Skeletal muscle cell (primary cell): ENCODE results near the gene RXRA.

Experiments
- DNase-seq: peaks from one replicate; pipeline ENCODE4 v3.0.0-alpha.2; 2010; ENCODE audit warnings: low read depth
- H3K4me3 ChIP-seq: 2 replicates; pipeline ENCODE4 v1.5.1; 2011; ENCODE audit warnings: low read depth, mild to moderate bottlenecking, control low read depth, low read length, moderate library complexity

RXRA gene

DNA sequence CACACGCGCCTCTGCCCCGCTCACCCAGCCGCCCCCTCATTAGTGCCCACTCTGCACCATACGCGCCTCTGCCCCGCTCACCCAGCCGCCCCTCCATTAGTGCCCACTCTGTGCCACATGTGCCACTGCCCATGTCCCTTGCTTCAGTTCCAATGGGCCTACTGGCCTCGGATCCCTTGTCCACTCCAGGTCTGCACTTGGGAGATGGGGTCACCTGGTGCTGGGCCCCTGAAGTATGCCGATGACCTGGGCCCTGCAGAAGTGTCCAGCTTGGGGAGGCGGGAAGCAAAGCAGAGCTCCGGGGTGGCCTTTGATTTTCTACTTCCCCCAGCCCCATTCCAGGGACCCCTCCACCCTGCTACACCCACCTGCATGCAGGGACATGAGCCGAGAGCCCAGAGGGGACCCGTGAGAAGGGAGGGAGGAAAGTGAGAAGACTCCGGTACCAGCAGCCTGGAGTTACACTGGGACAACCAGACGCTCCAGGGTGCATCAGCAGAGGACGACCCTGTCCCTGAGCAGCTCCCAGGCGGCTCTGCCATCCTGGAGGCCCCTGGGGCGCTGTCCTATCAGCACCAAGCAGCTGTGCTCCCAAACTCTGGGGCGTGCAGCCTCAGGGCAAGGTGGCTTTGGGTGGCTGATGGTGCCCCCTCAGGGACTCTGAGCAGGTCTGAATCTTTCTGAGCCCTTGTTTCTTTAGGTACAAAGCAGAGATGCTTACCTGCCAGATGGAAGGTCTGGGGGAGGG is 140.8 kb downstream of the RXRA start:
- no peak overlapping the region for H3K4me3 ChIP-seq
- no peak for DNase-seq

DNA sequence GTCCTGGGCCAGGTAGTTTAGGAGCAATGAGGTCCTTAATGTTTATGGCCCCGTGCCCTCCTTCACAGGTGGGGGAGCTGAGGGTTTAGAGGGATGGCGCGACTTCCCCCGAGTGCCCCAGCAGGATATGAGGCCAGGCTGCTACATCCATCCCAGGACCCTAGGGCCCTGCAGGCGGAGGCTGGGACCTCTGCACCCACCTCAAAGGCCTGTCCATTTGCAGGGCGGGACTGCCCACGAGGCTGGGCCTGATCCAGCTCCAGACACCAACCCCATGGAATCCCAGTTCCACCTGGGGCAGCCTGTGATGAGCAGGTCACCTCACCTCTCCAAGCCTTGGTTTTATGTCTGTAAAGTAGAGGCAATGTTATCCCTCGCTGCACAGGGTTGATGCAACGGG is 142.1 kb downstream of the RXRA start:
- H3K4me3 ChIP-seq, result no peak overlapping the region
- DNase-seq, result no peak

DNA sequence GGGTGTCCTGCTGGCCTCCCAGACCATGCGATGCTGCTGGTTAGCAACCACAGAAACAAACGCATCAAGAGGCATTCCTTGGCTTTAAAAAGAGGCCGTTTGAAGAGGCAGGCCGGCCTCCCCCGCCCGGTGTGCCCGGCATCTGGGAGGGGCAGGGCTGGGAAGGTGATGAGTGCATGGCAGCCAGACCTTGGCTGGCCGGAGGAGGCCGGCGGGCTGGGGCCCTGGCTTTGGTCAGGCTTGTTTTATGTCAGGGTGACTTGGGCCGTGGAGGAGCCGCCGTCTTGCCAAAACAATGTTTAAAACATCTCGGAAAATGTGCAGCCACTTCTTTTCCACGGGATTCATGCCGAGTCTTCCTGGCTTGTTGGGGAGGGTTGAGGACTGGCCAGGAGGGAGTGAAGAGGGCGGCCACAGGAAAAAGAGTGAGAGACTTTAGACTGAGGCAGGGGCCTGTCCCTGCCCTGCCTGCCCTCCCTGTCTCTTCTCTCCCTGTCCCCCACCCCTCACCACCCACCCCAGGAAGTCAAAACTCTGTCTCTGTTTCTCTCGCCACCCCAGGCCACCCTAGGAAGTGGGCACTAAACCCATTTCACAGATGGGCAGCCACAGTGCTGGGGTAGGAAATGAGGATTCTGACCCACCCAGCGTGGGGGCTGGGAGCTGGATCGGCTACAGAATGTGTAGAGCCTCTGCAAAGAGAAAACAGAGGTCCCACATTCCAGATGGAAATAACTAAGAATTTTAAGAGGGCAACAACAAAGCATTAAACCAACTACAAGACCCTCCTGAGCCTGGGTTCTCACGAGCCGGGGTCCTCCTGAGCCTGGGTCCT is 143.0 kb downstream of the RXRA start:
- DNase-seq, result no peak
- H3K4me3 ChIP-seq, result no peak overlapping the region

DNA sequence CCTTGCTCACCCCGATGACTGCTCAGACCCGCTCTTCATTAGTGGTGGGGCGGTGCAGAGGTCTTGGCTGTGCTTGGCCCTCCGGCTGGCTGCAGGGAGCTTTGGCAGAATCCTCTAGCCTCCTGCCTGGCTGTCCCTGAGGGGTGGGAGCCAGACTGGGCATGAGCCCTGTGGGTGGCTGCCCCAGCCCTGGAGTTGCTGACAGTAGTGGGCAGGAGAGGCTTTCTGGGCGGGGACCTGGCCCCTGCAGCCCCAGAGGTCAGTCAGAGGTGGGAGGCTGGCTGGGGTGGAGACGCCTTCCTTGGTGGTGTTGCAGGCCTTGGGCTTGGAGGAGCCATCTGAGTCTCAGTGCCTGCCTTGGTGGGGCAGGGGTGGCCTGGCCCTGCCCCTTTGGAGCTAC is 146.0 kb downstream of the RXRA start:
- H3K4me3 ChIP-seq, result no peak overlapping the region
- DNase-seq, result no peak

DNA sequence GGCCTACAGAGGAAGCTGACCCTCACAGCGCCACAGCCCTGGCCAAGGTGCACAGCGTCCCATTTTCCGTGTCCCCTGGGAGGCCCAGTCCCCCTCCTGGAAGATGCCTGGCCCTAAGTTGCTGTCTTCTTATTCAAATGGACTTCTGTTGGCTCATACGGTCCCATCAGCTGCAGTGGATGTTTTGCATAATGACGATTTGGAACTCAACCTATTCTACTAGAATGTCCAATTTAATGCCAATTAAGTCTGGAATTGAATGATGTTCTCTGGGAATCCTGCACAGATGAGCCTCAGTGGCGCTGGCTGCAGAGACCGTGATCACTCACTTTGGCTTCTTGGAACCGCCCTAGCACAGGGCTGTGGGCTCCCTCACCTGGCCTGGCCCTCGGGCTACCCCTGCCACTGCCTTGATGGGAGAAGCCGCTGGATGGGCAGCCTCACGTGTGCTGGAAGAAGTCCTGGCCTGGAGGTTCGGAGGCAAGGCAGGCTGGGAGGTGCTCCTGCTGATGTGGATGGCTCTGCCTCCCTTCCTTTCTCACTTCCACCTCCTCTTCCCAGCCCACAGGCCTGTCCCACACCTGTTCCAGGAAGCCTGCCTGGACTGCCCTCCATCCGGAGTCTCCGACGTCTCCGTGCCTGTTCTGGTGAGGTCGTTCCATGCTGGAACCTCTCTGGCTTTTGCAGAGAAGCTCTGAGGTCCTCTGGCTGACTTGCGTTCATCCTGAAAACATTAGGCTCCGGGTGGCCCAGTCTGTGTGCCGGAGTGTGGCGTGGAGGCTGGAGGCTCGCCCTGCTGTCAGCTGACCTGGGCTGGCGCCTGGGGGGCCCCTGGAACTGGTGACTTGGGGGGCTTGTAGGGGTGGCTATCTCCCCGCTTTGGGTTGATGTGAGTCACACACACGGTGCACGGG is 147.1 kb downstream of the RXRA start:
- no peak overlapping the region for H3K4me3 ChIP-seq
- DNase-seq, result no peak

DNA sequence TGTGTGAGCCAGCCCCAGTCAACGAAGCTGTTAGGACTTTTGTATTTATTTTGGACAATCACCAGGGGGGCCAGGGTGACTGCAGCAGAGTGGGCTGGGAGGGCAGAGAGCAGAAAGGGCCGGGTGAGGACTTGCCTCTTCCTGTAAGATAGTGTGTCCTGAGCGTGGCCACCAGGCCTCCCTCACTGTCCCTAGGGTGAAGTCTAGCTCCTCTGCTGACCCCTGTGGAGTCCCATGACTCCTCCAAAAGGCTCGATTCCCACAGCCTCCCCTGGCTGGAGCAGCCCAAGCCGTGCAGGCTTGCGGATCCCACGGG is 147.8 kb downstream of the RXRA start:
- no peak for DNase-seq
- no peak overlapping the region for H3K4me3 ChIP-seq

DNA sequence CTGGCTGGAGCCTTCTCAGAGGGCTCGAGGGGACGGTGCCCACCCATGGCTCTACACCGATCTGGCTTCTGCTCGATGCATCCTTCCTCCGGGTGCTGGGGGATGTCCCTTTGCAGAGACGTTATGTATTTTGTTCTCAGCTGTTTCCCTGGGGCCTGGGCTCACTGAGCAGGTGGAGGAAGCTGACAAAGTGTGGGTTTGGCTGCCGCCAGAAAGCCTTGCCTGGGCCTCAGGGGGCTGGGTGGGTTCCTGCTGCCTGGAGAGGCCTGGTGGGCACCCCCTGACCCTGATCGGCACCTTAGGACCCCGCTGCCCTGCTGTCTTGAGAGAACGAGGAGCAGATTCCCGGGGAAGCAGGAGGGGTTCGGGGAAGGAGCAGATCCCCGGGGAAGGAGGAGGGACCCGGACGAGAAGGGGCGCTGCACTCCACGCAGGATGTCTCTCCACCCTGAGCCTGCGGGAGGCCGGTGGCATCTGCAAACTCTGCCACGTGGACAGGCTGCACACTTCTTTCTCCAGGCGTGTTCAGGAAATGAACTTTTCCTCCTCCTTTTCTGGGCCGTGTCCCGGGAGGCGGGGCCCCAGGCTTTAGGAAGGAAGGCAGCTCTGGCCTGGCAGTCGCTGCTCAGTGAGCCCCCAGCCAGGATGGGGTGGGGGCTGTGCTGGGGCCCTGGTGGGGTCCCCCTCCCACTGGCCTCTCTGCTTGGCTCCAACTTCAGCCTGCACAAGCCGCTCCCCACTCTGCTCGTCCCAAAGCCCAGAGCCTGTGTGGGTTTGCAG is 148.9 kb downstream of the RXRA start:
- H3K4me3 ChIP-seq, result no peak overlapping the region
- DNase-seq, result peak; percentile 47

DNA sequence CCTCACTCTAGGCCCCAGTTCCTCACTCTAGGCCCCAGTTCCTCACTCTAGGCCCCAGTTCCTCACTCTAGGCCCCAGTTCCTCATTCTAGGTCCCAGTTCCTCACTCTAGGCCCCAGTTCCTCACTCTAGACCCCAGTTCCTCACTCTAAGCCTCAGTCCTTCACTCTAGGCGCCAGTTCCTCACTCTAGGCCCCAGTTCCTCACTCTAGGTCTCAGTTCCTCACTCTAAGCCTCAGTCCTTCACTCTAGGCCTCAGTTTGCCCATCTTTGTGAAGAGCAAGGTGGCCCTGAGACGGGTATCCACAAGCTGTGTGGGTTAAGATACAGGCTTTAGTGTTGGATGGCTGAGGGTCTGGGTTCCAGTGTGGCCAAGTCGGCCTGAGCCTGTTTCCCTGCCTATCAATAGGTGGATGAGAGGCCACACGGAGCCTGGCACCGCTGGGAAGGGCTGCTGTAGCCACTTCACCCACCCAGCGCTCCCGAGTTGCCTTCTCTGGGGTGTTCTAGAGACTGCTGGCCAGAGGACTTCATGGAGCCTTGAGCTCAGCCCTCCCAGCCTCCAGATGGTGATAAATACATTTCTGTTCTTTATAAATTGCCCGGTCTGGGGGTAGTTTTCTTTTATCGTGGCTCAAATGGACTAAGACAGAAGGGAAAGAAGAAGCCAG is 150.2 kb downstream of the RXRA start:
- DNase-seq, result no peak
- no peak overlapping the region for H3K4me3 ChIP-seq

DNA sequence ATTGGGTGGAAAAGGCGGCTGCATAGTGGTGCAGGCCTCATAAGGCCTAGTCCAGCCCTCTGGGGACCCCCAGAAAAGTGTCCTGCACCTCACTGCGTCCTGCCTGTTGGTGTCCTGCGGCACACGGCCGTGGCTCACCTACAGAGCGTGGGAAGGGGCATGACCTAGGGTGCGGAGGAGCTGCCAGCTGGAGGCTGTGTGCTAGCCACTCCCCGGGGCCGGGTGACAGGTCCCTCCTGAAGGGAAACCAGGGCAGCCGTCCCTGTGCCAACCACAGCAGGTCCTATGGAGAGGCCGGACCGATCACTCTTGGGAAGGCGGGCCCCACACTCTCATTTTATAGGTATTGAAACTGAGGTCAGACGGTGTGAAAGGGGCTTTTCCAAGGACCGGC is 150.7 kb downstream of the RXRA start:
- H3K4me3 ChIP-seq, result no peak overlapping the region

DNA sequence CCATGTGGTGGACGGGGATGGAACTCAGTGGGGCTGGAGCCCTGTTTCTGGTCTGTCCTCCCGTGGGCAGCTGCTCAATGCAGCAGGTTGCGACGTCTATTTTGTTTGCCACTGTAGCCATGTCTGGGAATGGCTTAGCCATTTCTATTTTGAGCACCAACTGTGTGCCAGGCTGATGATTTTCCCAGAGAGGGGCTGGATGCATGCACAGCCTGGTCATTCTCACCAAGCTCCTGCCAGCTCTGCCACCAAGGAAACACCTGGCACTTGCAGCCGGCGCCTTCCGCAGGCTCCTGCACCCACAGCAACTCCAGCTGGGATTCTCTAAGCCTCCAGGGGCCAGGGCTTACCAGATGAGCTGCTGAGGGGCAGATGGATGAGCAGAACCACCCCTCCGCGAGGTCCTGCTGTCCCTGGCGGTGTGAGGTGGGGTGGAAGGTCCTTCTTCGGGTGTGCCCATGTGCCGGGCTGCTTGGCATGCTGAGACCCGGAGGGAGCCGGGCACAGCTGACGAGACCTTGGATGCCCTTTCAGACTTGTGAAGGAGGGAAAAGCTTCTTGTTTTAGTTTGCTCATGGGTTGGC is 151.2 kb downstream of the RXRA start:
- DNase-seq, result no peak
- no peak overlapping the region for H3K4me3 ChIP-seq

More for the DNA sequence above, 150.7 kb downstream of the RXRA start:
- no peak for DNase-seq

DNA sequence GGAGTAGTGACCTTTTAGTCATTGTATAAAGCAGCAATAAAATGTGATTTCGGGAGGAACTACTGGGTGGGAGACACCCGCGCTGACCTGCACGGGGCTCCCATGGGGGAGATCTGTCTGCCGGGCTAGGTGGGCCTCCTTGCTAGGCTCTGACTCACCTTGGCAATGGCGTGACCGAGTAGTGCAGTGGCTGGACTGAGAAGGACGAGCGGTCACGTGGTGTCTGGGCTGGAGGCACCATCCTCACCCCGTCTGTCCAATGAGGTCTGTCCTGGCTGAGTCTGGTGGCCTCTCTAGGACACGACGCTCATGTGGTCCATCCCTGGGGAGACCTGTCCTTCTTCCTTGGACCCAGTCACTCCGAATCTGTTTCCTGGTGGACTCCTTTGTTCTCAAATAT is 151.7 kb downstream of the RXRA start:
- H3K4me3 ChIP-seq, result no peak overlapping the region
- no peak for DNase-seq

DNA sequence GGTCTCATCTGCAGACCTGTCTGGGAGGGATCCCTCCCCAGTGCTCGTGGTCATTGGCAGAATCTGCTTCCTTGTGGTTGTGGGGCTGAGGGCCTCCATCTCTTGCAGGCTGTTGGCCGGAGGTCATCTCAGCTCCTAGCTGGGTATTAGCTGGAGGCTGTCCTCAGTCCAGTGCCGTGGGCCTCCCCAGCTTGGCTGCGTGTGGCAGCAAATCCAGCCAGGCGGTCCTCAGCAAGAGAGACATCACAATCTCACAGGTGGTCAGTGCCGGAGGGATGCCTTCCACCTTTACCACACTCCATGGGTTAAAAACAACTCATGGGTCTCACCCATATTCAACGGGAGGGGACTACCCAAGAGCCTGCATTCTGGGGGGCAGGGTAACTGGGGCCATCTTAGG is 155.5 kb downstream of the RXRA start:
- no peak overlapping the region for H3K4me3 ChIP-seq
- no peak for DNase-seq

DNA sequence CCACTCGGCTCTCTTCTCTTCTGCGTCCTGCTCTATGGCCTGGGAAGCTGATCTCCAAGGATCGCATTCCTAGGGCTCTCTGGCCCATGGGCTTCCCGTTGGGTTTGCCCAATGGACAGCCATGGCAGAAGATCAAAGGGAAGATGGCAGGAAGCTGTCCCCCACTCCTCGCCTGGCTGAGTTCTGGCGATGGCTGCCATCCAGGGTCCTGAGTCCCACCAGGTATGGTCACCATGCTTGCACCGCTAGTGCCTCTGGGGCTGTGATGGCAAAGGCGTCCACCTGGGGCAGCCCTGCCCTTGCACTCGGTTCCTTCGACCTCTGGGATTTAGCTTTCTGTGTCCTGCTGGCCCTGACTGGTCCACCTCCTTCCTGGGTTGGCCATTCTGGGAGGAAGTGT is 156.0 kb downstream of the RXRA start:
- no peak for DNase-seq
- no peak overlapping the region for H3K4me3 ChIP-seq

DNA sequence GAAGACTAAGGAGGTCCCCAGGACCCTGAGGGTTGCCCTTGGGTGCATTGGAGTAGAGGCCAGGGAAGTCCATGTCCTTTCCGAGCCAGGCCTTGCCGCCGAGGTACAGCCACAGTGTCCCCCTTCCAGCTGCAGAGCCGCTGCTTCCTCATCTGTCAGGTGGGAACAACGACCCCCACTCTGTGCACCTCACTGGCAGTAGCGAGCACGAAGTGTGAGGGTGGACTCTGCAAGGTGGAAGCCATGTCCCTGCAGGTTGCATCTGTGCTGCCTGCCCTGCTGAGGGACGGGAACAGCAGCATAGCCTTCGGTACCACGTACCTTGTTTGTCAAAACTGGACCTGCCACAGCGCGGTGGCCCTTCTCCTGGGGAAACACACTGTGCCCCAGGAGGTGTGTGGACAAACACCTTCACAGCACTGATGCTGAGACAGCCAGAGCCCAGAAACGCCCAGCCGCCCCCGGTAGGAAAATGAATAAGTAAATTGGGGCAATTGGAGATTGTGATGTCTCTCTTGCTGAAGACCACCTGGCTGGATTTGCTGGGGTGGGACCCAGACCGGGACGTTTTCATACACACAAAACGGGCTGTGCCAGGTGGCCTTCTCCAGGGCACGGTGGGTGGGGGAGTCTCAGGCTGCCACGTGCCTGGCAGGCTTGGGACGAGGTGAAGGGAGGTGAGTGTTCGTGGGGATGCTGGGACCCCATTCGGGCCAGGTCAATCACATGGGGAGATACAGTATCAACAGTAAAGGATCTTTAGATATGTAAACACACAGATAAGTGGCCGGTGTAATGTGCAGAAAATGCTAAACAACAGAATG is 157.3 kb downstream of the RXRA start:
- DNase-seq, result no peak

DNA sequence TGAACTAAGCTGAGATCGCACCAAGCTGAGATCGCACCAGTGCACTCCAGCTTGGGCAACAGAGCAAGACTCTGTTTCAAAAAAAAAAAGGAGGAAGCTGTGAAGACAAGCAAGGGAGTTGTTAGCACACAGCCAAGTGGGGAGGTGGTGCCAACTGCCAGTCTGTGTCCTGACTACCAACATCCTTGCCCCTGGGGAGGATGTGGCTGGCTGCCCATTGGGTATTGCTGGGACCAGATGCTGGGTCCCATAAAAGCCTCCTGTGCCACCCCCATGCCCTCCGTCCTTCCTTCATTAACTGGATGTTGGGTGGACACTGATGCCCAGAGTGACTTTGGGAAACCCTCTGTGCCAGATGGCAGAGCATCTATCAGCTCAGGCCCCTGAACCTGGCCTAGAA is 158.2 kb downstream of the RXRA start:
- H3K4me3 ChIP-seq, result no peak overlapping the region
- no peak for DNase-seq

More for the DNA sequence above, 157.3 kb downstream of the RXRA start:
- no peak overlapping the region for H3K4me3 ChIP-seq

DNA sequence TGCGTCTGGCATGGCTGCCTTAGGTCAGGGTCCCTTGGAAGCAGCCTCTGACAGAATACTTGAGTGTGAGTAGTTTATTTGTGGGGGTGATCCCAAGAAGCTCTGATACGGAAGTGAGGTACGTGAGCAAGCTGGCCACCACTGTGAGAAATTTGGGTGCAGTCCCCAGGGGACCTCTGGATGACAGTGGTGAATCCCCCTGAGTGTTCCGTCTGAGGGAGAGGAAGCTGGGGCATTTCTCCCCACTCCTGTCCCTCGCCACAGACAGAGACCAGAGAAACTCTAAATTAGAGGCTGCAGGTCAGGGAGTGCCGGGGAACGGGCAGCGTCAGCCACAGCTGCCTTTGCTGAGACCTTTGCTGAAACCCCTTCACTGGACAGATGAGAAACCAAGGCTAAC is 159.4 kb downstream of the RXRA start:
- no peak for DNase-seq
- no peak overlapping the region for H3K4me3 ChIP-seq

DNA sequence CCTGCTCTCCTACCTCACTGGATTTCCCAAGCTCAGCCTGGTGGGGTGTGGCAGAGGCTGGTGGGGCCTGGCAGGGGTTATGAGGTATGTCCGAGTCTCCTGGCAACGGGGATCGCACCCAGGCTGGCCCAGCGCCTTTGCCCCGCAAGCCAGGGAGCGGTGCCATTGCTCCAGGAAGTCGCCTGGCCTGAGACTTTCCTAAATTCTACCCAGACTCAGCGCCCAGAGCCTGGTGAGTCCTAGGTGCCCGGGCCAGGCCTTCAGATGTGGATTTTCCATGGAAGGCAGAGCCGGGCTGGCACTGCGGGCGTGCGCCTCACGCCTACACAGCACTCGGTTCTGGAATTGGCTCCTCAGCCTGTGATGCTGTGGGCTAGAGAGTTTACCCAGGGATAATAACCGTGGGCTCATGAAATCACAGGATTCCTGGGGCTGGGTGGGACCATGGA is 159.9 kb downstream of the RXRA start:
- no peak overlapping the region for H3K4me3 ChIP-seq
- no peak for DNase-seq

DNA sequence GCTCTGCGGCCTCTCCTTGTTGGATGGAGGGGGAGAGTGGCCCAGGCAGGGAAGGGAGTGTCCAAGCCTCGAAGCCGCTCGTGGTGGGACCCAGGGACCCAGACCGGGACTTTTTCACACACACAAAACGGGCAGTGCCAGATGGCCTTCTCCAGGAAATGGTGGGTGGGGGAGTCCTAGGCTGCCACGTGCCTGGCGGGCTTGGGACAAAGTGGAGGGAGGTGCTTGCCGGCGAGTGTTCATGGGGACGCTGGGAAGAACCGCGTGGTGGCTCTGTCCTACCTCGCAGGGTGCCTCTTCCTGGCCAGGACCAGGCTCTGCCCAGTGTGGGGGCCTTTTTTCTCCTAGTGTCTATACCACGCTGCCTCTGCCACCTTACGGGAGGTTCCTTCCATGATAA is 160.3 kb downstream of the RXRA start:
- no peak for DNase-seq
- no peak overlapping the region for H3K4me3 ChIP-seq
